HG03521 (cell line): Measurements from ENCODE around the gene ZNF771.

Source experiments
- ATAC-seq: cut with Tn5 transposase; IDR thresholded peaks from one replicate; pipeline ENCODE4 v1.9.1; 2021; ENCODE audit warnings: mild to moderate bottlenecking, moderate library complexity; ENCODE audit not compliant: unreplicated experiment

Gene ZNF771

GRCh38 chr16:30397776-30398660 lies 9.4 kb upstream of the ZNF771 start:
- no peak for ATAC-seq

GRCh38 chr16:30398661-30399434 lies 8.6 kb upstream of the ZNF771 start:
- ATAC-seq = no peak

GRCh38 chr16:30399435-30400186 lies 7.8 kb upstream of the ZNF771 start:
- no peak for ATAC-seq

GRCh38 chr16:30401768-30402425 lies 5.5 kb upstream of the ZNF771 start:
- no peak for ATAC-seq

GRCh38 chr16:30406795-30407101 lies 658 bp upstream of the ZNF771 start:
- ATAC-seq = no peak

GRCh38 chr16:30407804-30408534 lies 563 bp downstream of the ZNF771 start:
- no peak for ATAC-seq

- ATAC-seq = peak; percentile 37
Measured at GRCh38 chr16:30409125-30410060, 2.0 kb downstream of the ZNF771 start.

GRCh38 chr16:30413112-30413806 lies 5.9 kb downstream of the ZNF771 start:
- no peak for ATAC-seq

- no peak for ATAC-seq
Measured at GRCh38 chr16:30414159-30414558, 6.8 kb downstream of the ZNF771 start.

- no peak for ATAC-seq
Measured at GRCh38 chr16:30416047-30416603, 8.7 kb downstream of the ZNF771 start.

- ATAC-seq = no peak
Measured at GRCh38 chr16:30416624-30417528, 9.5 kb downstream of the ZNF771 start.

GRCh38 chr16:30417529-30418349 lies 10.3 kb downstream of the ZNF771 start:
- ATAC-seq = peak; percentile 80

GRCh38 chr16:30418350-30419181 lies 11.2 kb downstream of the ZNF771 start:
- ATAC-seq = no peak

- no peak for ATAC-seq
Measured at GRCh38 chr16:30421010-30421409, 13.6 kb downstream of the ZNF771 start.

- ATAC-seq = no peak
Measured at GRCh38 chr16:30428055-30428454, 20.6 kb downstream of the ZNF771 start.

- ATAC-seq = no peak
Measured at GRCh38 chr16:30429418-30429677, 21.9 kb downstream of the ZNF771 start.
